Activated CD8-positive, alpha-beta memory T cell treated with anti-CD3 and anti-CD28 coated beads for 4 hours (primary cell): Measurements from ENCODE around the gene ATXN1.
"Not testable (repeated sequence)": the region's sequence is repeated elsewhere in the genome, so short reads cannot be mapped to it uniquely, and the experiment has no call there.

ENCODE experiments used
- DNase-seq, 2 donors: peaks; one replicate each; pipeline ENCODE4 v3.0.0-alpha.2; 2020; ENCODE audit warnings: low read depth in 2 of 2

ATXN1 gene

DNA sequence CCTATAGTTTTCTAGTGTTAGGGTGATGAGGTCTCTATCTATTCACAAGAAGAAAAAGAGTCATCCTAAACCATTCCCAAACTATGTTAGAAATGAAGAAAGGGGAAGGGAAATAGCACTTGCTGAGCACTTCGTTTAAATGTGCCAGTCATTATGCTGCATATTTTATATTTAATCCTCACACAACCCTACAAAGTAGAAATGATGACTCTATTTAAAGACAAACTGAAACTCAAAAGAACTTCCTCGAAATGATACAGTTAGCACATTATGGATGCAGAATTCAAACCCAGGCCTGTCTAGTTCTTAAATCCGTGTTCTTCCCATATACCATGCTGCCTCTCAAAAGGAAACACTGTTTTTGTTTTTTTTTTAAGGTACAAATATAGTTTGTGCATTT lies 348.3 kb downstream of the ATXN1 start:
- DNase-seq, result no peak

DNA sequence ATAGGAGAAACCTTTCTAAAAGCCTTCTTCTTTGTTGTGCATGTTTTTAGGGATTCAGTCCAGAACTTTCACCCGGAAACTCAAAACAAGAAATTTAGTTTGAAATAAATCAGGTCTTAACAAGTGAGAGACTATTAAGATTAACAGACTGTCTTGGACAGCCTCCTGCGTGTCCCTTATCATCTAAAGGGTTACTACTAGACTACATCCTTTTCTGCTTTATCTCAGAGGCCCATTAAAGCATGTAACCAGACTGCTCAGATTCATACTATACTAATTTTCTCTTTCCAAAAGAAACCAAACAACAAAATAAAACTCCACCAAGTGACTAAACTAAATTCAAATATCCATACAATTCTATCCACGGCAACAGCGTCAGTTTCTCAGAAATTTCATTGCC lies 349.1 kb downstream of the ATXN1 start:
- DNase-seq, result no peak

DNA sequence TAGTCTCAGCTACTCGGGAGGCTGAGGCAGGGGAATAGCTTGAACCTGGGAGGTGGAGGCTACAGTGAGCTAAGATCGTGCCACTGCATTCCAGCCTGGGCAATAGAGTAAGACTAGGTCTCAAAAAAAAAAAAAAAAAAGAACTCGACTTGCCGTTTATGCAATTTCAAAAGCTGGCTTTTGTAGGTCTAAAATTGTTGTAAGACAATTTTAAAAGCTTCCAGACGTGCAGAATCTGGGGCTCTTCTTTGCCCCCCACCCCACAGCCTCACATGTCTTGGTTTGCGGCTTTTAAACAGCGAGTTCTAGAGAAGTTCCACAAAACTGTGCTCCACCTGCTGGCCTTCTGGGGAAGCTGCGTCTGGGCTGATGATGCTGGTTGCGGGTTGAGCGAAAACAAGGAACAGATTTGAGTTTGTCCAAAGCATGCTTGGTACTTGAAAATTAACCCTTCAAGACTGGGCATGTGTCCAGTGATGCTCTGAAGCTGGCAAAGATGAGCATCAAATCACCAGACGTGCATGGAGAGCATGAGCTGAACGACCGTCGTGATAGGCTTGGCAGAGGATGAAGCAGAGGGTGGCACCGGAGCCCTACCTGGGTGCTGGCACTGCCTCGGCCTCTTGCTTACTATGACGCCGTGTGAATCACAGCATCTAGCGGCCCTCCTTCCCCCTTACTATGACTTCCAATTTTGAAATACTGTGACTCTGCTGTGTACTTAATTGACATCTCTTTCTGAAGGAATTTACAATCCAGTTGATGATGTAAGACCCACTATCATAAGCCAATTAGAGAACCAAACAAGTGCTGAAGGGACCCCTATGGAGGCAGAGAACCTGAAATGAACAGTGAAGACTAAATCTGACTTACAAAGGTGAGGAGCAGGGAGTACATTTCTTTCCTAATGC lies 351.5 kb downstream of the ATXN1 start:
- DNase-seq, result peak in 1 of 2 donors; percentile 20

DNA sequence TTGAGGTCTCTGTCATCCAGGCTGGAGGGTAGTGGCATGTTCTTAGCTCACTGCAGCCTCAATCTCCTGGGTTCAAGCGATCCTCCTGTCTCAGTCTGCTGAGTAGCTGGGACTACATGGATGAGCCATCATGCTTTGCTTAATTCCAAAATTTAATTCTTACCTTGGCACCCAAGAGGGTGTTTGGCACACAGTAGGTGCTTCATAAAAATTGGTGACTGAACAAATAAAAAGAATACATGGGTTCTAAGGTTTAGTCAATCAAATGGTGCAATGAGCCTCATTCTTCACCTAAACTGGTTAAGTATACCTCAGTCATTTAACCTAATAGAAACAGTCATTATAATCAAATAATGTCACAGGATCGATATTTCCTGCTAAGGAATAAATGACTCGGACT lies 352.5 kb downstream of the ATXN1 start:
- no peak for DNase-seq

DNA sequence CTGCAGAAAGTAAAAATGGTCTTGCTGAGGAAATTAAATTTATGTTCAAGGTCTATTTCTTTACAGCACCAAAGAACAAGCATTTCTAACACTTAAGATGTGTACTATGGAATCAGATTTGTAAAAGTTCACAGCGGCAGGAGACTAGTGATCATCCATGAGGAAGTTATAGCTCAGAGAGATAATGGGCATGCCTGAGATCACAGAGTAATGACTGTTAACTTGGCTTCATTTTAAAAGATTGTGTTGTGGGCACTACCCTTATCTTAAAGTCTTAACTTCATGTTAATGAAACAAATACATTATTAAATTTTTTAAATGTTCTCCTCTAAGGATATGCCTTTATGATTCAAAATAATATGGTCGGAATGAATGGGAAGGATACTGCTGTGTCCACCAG lies 354.3 kb downstream of the ATXN1 start:
- DNase-seq, result no peak

GRCh38 chr6:16406538-16406937 lies 354.7 kb downstream of the ATXN1 start:
- not testable (repeated sequence) for DNase-seq

DNA sequence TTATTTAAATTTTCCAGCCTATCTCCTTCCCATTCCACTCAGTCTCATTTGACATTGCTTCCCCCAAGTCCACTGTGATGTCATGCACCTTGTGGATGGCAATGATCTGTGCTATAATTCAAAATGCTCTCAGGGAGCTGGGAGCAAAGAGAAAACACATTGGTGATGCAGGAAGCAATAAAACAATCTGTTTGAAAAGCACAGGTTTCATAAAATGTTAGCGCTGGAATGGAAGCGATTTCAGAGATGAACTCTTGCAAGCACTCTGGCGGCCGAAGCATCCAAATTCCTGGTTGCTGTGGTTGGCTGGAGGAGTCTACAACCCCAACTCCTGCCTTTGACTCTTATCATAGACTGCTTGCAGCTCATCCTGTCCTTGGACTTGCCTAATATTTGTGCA lies 355.9 kb downstream of the ATXN1 start:
- DNase-seq, result no peak

DNA sequence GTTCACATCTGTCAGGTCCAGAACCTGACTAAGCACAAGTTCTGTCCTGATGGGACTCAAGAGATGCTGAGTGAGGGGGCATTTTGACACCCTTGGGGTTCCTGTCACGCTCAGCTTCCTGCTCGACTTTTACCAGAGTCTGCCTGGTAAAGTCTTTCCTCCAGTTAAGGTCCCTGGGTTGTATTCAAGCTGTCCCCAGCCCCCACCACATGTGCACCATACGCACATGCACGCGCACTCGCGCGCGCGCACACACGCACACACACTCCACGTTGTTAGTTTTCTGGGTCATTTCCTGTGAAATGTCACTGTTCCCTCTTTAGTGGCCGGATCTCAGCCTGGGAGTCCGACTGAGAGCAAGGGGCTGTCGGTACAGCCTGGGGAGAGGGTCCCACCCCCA lies 356.8 kb downstream of the ATXN1 start:
- no peak for DNase-seq

DNA sequence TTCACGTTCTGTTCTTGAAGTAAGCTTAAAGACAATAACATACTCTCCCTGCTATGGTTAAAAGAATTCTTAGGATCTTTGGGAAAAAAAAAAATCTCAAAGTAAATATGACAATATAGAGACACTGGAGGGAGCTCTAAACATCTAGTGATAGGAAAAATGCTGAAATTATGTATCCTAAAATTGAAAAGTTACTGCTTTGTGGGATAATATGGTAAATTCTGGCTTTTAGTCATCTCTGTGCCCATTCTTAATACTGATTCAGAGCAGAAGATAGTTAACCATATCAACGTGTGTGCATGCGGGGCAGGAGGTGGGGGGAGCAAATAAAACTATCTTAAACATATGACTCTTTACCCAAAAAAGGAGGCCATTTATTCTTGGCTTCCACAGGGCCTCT lies 357.4 kb downstream of the ATXN1 start:
- DNase-seq, result no peak

GRCh38 chr6:16402581-16402900 lies 358.7 kb downstream of the ATXN1 start:
- DNase-seq, result no peak

DNA sequence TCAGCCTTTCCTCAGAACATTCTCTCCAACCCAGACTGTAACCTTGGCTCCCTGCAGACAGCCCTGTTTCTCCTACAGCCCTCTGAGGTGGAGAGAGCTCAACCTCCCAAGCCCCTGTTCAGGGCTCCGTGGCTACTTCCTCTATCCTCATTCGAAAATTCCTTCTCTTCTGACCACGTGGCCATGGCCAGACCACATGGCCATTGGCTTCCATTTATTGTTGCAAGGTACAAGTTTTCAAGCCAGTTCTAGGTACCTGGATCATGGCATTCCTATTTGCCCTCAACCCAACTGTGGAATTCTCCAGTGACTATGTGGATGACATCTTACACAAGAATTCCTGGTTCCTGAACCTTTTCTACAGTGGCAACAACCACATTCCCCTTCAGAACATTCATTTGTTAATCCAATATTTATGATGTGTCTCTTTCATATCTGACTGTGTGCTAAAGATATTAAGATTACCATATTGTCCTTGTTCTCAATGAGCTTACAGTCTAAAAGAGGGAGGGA lies 361.0 kb downstream of the ATXN1 start:
- no peak for DNase-seq

GRCh38 chr6:16399695-16400094 lies 361.6 kb downstream of the ATXN1 start:
- DNase-seq, result no peak

DNA sequence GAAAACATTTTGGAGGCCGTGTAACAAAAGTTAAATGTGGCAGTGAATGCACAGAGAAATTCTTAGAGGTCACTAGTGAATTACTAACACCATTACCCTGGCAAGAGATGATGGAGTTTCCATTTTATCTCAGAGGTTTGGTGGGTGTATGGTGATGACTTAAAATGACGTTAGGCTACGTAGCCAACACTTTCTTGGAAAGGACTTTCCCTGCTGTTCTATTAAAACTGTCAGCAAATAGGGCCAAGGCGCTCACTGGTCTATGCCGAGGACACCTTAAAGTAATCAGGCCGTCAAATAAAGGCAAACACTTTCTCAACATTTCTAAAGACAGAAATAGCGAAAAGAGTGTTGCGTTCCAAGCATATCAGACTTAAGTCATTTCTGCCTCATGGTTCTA lies 362.1 kb downstream of the ATXN1 start:
- no peak for DNase-seq

- no peak for DNase-seq
Measured at GRCh38 chr6:16398587-16398986, 362.7 kb downstream of the ATXN1 start.

- no peak for DNase-seq
Measured at GRCh38 chr6:16397623-16398022, 363.6 kb downstream of the ATXN1 start.

GRCh38 chr6:16396497-16397319 lies 364.6 kb downstream of the ATXN1 start:
- DNase-seq, result no peak

DNA sequence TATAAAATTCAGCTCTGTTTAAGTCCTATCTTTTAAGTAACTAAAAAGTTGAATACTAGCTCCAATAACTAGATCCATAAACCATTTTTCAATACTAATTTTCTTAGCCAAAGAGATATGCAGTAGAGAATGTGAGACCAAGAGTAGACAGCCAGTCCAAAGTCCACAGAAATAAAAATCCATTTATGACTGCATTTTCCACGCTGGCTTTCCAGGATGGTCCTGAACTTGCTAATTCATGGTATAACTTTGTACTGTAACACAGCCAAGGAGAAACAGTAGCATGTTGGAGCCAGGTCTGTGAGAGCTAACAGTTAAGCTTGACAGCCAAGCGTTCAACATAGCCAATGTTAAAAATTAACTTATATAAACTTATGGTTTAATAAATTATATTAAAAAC lies 366.6 kb downstream of the ATXN1 start:
- DNase-seq, result no peak

DNA sequence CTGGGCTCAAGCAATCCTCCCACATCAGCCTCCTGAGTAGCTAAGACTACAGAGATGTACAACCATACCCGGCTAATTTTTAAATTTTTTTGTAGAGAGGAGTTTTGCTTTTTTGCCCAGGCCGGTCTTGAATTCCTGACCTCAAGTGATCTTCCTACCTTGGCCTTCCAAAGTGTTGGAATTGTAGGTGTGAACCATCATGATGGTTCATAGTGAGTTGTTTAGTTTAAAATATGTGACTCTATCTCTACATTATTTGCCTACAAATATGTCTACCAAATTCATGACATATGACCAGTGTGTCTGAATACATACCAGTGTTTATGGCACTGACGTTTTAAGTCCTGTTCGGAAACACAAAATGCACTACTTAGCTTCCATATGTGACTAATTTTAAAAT lies 367.9 kb downstream of the ATXN1 start:
- no peak for DNase-seq

GRCh38 chr6:16392010-16392409 lies 369.2 kb downstream of the ATXN1 start:
- no peak for DNase-seq

GRCh38 chr6:16391451-16391912 lies 369.8 kb downstream of the ATXN1 start:
- DNase-seq, result no peak

DNA sequence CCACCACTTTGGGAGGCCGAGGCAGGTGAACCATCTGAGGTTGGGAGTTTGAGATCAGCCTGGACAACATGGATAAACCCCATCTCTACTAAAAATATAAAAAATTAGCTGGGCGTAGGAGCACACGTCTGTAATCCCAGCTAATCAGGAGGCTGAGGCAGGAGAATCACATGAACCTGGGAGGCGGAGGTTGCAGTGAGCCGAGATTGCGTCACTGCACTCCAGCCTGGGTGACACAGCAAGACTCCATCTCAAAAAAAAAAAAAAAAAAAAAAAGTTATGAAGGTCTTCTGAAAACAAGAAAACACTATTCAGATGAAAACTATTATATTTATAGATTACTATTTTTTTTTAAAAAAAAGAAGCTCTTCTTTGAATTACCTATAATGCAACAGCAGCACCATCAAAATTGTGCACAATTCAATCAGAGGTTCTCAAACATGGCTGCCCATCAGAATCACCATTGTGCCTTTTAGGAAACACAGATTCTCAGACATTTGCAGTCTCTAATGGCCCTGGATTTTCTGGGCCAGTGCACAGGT lies 370.3 kb downstream of the ATXN1 start:
- DNase-seq, result not testable (repeated sequence)

GRCh38 chr6:16389642-16390041 lies 371.6 kb downstream of the ATXN1 start:
- DNase-seq, result no peak
